ENCODE data around the gene TRIM63. TPM values are rescaled to one million over a fixed set of nuclear protein-coding genes. Genes with fewer than 3 reads are reported as not detected.

Gene TRIM63
- polyA plus RNA-seq, 6 donors from 2014 or later, result not detected

GRCh38 chr1:26032656-26033357 is 34.6 kb downstream of the TRIM63 start:
- Mint-ChIP-seq H3K27ac (no peak overlapping the region), H3K9me3 (no peaks in the 10 kb centered on the region), H3K36me3 (no peaks in the 10 kb centered on the region), H3K27me3 (peaks cover 17 to 53% (median 34%) of the 10 kb centered on the region in 3 donors), H3K4me3 (peak overlapping the region in 3 of 8 donors; percentile 45 to 96 (median 60)), H3K4me1 (peaks cover 7 to 21% (median 13%) of the 10 kb centered on the region in 3 donors)
- DNase-seq (no peak), ATAC-seq (ENCODE audit: low read depth in 2 of 2) (no peak)

GRCh38 chr1:26031611-26032220 is 35.7 kb downstream of the TRIM63 start:
- H3K27me3 Mint-ChIP-seq, result peaks cover 17 to 52% (median 34%) of the 10 kb centered on the region in 3 donors
- peaks cover 7 to 21% (median 13%) of the 10 kb centered on the region in 3 donors for H3K4me1 Mint-ChIP-seq
- no peak for ATAC-seq (ENCODE audit: low read depth in 2 of 2)
- H3K27ac Mint-ChIP-seq, result peak overlapping the region in 1 of 6 donors; percentile 37
- DNase-seq, result no peak
- peak overlapping the region in 1 of 8 donors; percentile 96 for H3K4me3 Mint-ChIP-seq
- no peaks in the 10 kb centered on the region for H3K9me3 Mint-ChIP-seq
- H3K36me3 Mint-ChIP-seq, result no peaks in the 10 kb centered on the region

- ATAC-seq (ENCODE audit: low read depth in 2 of 2) (no peak), DNase-seq (no peak)
- H3K27me3 Mint-ChIP-seq, result peaks cover 17 to 47% (median 34%) of the 10 kb centered on the region in 3 donors
- H3K4me3 Mint-ChIP-seq, result no peak overlapping the region
- H3K4me1 Mint-ChIP-seq, result peaks cover 7 to 20% (median 13%) of the 10 kb centered on the region in 3 donors
- H3K36me3 Mint-ChIP-seq, result no peaks in the 10 kb centered on the region
- H3K9me3 Mint-ChIP-seq, result no peaks in the 10 kb centered on the region
- no peak overlapping the region for H3K27ac Mint-ChIP-seq
Observed at GRCh38 chr1:26031196-26031595, 36.2 kb downstream of the TRIM63 start.

GRCh38 chr1:26029864-26030481 is 37.5 kb downstream of the TRIM63 start:
- H3K36me3 Mint-ChIP-seq, result no peaks in the 10 kb centered on the region
- H3K27me3 Mint-ChIP-seq, result peaks cover 17 to 43% (median 34%) of the 10 kb centered on the region in 3 donors
- peak overlapping the region in 2 of 6 donors; percentile 53 to 73 for H3K27ac Mint-ChIP-seq
- ATAC-seq (ENCODE audit: low read depth in 2 of 2) (no peak), DNase-seq (no peak)
- H3K4me1 Mint-ChIP-seq, result peaks cover 7 to 11% (median 7%) of the 10 kb centered on the region in 3 donors
- no peak overlapping the region for H3K4me3 Mint-ChIP-seq
- H3K9me3 Mint-ChIP-seq, result no peaks in the 10 kb centered on the region

- H3K4me3 Mint-ChIP-seq, result peak overlapping the region in 1 of 8 donors; percentile 60
- H3K9me3 Mint-ChIP-seq, result no peaks in the 10 kb centered on the region
- peaks cover 15 to 36% (median 34%) of the 10 kb centered on the region in 3 donors for H3K27me3 Mint-ChIP-seq
- H3K4me1 Mint-ChIP-seq, result peaks cover under 1 to 4% (median under 1%) of the 10 kb centered on the region in 3 donors
- peak overlapping the region in 3 of 6 donors; percentile 43 to 73 (median 53) for H3K27ac Mint-ChIP-seq
- no peaks in the 10 kb centered on the region for H3K36me3 Mint-ChIP-seq
- no peak for ATAC-seq (ENCODE audit: low read depth in 2 of 2)
- no peak for DNase-seq
Observed at GRCh38 chr1:26029054-26029863, 38.2 kb downstream of the TRIM63 start.

- H3K9me3 Mint-ChIP-seq, result no peaks in the 10 kb centered on the region
- ATAC-seq (ENCODE audit: low read depth in 2 of 2) (no peak), DNase-seq (no peak)
- peaks cover 10 to 34% (median 29%) of the 10 kb centered on the region in 3 donors for H3K27me3 Mint-ChIP-seq
- no peak overlapping the region for H3K27ac Mint-ChIP-seq
- no peaks in the 10 kb centered on the region for H3K4me1 Mint-ChIP-seq
- H3K4me3 Mint-ChIP-seq, result no peak overlapping the region
- no peaks in the 10 kb centered on the region for H3K36me3 Mint-ChIP-seq
Observed at GRCh38 chr1:26028490-26028980, 38.9 kb downstream of the TRIM63 start.

- H3K27me3 Mint-ChIP-seq, result peaks cover 10 to 34% (median 25%) of the 10 kb centered on the region in 3 donors
- no peak overlapping the region for H3K27ac Mint-ChIP-seq
Observed at GRCh38 chr1:26027716-26028489, 39.5 kb downstream of the TRIM63 start.

GRCh38 chr1:26025517-26025916 is 41.9 kb downstream of the TRIM63 start:
- Mint-ChIP-seq H3K36me3 (no peaks in the 10 kb centered on the region), H3K4me3 (no peak overlapping the region), H3K27ac (no peak overlapping the region), H3K27me3 (peaks cover 0 to 25% (median 13%) of the 10 kb centered on the region in 3 donors), H3K9me3 (no peaks in the 10 kb centered on the region), H3K4me1 (no peaks in the 10 kb centered on the region)
- ATAC-seq (ENCODE audit: low read depth in 2 of 2) (no peak), DNase-seq (no peak)

More at GRCh38 chr1:26027716-26028489, 39.5 kb downstream of the TRIM63 start:
- no peaks in the 10 kb centered on the region for H3K4me1 Mint-ChIP-seq
- H3K4me3 Mint-ChIP-seq, result peak overlapping the region in 1 of 8 donors; percentile 56
- no peak for ATAC-seq (ENCODE audit: low read depth in 2 of 2)
- no peaks in the 10 kb centered on the region for H3K9me3 Mint-ChIP-seq
- DNase-seq, result no peak
- no peaks in the 10 kb centered on the region for H3K36me3 Mint-ChIP-seq

- Mint-ChIP-seq H3K27me3 (peaks cover 0 to 23% (median 9%) of the 10 kb centered on the region in 3 donors), H3K4me1 (no peaks in the 10 kb centered on the region), H3K36me3 (no peaks in the 10 kb centered on the region), H3K4me3 (no peak overlapping the region), H3K9me3 (no peaks in the 10 kb centered on the region), H3K27ac (no peak overlapping the region)
- DNase-seq (no peak), ATAC-seq (ENCODE audit: low read depth in 2 of 2) (no peak)
Observed at GRCh38 chr1:26025060-26025459, 42.4 kb downstream of the TRIM63 start.

- DNase-seq, result no peak
- Mint-ChIP-seq H3K4me3 (no peak overlapping the region), H3K9me3 (no peaks in the 10 kb centered on the region), H3K27ac (no peak overlapping the region), H3K4me1 (no peaks in the 10 kb centered on the region), H3K27me3 (peaks cover 0 to 18% (median 9%) of the 10 kb centered on the region in 3 donors), H3K36me3 (no peaks in the 10 kb centered on the region)
- ATAC-seq (ENCODE audit: low read depth in 2 of 2), result no peak
Observed at GRCh38 chr1:26023826-26024225, 43.6 kb downstream of the TRIM63 start.

GRCh38 chr1:26023009-26023408 is 44.4 kb downstream of the TRIM63 start:
- Mint-ChIP-seq H3K27ac (no peak overlapping the region), H3K36me3 (no peaks in the 10 kb centered on the region), H3K4me3 (no peak overlapping the region), H3K4me1 (no peaks in the 10 kb centered on the region), H3K27me3 (peaks cover 0 to 18% (median 9%) of the 10 kb centered on the region in 3 donors), H3K9me3 (no peaks in the 10 kb centered on the region)
- no peak for ATAC-seq (ENCODE audit: low read depth in 2 of 2)
- DNase-seq, result no peak

- H3K27ac Mint-ChIP-seq, result no peak overlapping the region
- no peak for ATAC-seq (ENCODE audit: low read depth in 2 of 2)
- peaks cover 0 to 18% (median 9%) of the 10 kb centered on the region in 3 donors for H3K27me3 Mint-ChIP-seq
- no peak overlapping the region for H3K4me3 Mint-ChIP-seq
- no peaks in the 10 kb centered on the region for H3K9me3 Mint-ChIP-seq
- H3K36me3 Mint-ChIP-seq, result no peaks in the 10 kb centered on the region
- no peaks in the 10 kb centered on the region for H3K4me1 Mint-ChIP-seq
- no peak for DNase-seq
Observed at GRCh38 chr1:26022404-26022779, 45.0 kb downstream of the TRIM63 start.

Measured in naive B cell (primary cell).